B cell (primary cell): ENCODE measurements around the gene PDZD2.

Experiments used
- CTCF ChIP-seq: fragments of 200-600 bp; IDR thresholded peaks from one replicate; pipeline ENCODE4 v1.8.0; 2022; ENCODE audit warnings: antibody characterized with exemption, mild to moderate bottlenecking
- EZH2 ChIP-seq: IDR thresholded peaks from 2 replicates; pipeline ENCODE4 v1.6.1; 2012; ENCODE audit warnings: borderline replicate concordance, low read depth, mild to moderate bottlenecking, moderate library complexity, low read length; ENCODE audit not compliant: insufficient read depth, poor library complexity, severe bottlenecking

DNA sequence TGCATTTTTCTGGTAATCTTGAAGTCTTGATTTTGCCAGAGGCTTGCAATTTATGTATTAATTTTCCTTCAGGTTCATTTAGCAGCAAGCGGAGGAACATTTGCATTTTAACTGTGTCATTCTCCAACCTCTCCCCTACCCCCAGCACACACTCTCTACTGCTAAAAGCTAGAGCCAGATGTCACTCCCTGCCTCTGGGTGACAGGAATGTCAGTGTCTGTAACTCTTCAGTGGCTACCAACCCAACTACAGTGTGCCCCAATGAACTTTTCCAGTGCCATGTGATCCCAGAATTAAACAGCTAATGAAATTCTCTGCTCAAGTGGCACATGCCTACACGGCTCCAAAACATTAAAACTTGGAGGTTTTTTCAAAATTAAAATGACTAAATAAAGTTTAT lies 274.9 kb downstream of the PDZD2 start:
- TF ChIP-seq CTCF (no peak), EZH2 (no peak)
